ENCODE measurements around the gene ITGAD.
"Not testable (repeated sequence)": the region's sequence is repeated elsewhere in the genome, so short reads cannot be mapped to it uniquely, and the experiment has no call there.

Gene ITGAD

GRCh38 chr16:31429314-31429713 is 36.2 kb downstream of the ITGAD start:
- in situ Hi-C loops (cut with MboI; ENCODE audit: low sequenced_read_pairs), result no loop called here

- in situ Hi-C loops (cut with MboI; ENCODE audit: low sequenced_read_pairs), result no loop called here
These were observed 36.7 kb downstream of the ITGAD start for GRCh38 chr16:31429796-31430195.

GRCh38 chr16:31430380-31431052 is 37.4 kb downstream of the ITGAD start:
- in situ Hi-C loops (cut with MboI; ENCODE audit: low sequenced_read_pairs), result no loop called here

- in situ Hi-C loops (cut with MboI; ENCODE audit: low sequenced_read_pairs), result no loop called here
These were observed 42.4 kb downstream of the ITGAD start for GRCh38 chr16:31435341-31436220.

GRCh38 chr16:31436221-31437045 is 43.3 kb downstream of the ITGAD start:
- in situ Hi-C loops (cut with MboI; ENCODE audit: low sequenced_read_pairs), result no loop called here

GRCh38 chr16:31438414-31438813 is 45.3 kb downstream of the ITGAD start:
- in situ Hi-C loops (cut with MboI; ENCODE audit: low sequenced_read_pairs), result no loop called here

GRCh38 chr16:31439023-31439422 is 45.9 kb downstream of the ITGAD start:
- in situ Hi-C loops (cut with MboI; ENCODE audit: low sequenced_read_pairs), result not testable (repeated sequence)

GRCh38 chr16:31439519-31439918 is 46.4 kb downstream of the ITGAD start:
- in situ Hi-C loops (cut with MboI; ENCODE audit: low sequenced_read_pairs), result no loop called here

- in situ Hi-C loops (cut with MboI; ENCODE audit: low sequenced_read_pairs), result no loop called here
These were observed 47.5 kb downstream of the ITGAD start for GRCh38 chr16:31440516-31441184.

- in situ Hi-C loops (cut with MboI; ENCODE audit: low sequenced_read_pairs), result no loop called here
These were observed 48.8 kb downstream of the ITGAD start for GRCh38 chr16:31441956-31442355.

- in situ Hi-C loops (cut with MboI; ENCODE audit: low sequenced_read_pairs), result not testable (repeated sequence)
These were observed 52.8 kb downstream of the ITGAD start for GRCh38 chr16:31445931-31446330.

GRCh38 chr16:31451201-31451600 is 58.1 kb downstream of the ITGAD start:
- in situ Hi-C loops (cut with MboI; ENCODE audit: low sequenced_read_pairs), result no loop called here

GRCh38 chr16:31451681-31452351 is 58.7 kb downstream of the ITGAD start:
- in situ Hi-C loops (cut with MboI; ENCODE audit: low sequenced_read_pairs), result no loop called here

GRCh38 chr16:31452631-31453106 is 59.5 kb downstream of the ITGAD start:
- in situ Hi-C loops (cut with MboI; ENCODE audit: low sequenced_read_pairs), result no loop called here

GRCh38 chr16:31453255-31454204 is 60.4 kb downstream of the ITGAD start:
- in situ Hi-C loops (cut with MboI; ENCODE audit: low sequenced_read_pairs), result no loop called here

GRCh38 chr16:31455601-31456314 is 62.6 kb downstream of the ITGAD start:
- in situ Hi-C loops (cut with MboI; ENCODE audit: low sequenced_read_pairs), result no loop called here

- in situ Hi-C loops (cut with MboI; ENCODE audit: low sequenced_read_pairs), result no loop called here
These were observed 63.8 kb downstream of the ITGAD start for GRCh38 chr16:31456988-31457360.

GRCh38 chr16:31458073-31458843 is 65.1 kb downstream of the ITGAD start:
- in situ Hi-C loops (cut with MboI; ENCODE audit: low sequenced_read_pairs), result no loop called here

Data from hTERT RPE-1 (cell line).